GM04504 (cell line): ENCODE results near the gene CACNA2D3.
A peak's percentile ranks its signal among the peaks of the same experiment; 100 is the strongest.

Source experiments
- DNase-seq: peaks from one replicate; pipeline ENCODE4 v3.0.0-alpha.2; 2012; ENCODE audit warnings: low read depth

Gene CACNA2D3

GRCh38 chr3:54849360-54849759, 727.0 kb downstream of the CACNA2D3 start:
- DNase-seq, result no peak

GRCh38 chr3:54850484-54851018, 728.2 kb downstream of the CACNA2D3 start:
- DNase-seq, result no peak

GRCh38 chr3:54853573-54854404, 731.4 kb downstream of the CACNA2D3 start:
- DNase-seq, result no peak

GRCh38 chr3:54856271-54856670, 733.9 kb downstream of the CACNA2D3 start:
- no peak for DNase-seq

- DNase-seq, result no peak
Observed at GRCh38 chr3:54857343-54857742, 735.0 kb downstream of the CACNA2D3 start.

GRCh38 chr3:54858093-54858785, 735.9 kb downstream of the CACNA2D3 start:
- no peak for DNase-seq

GRCh38 chr3:54859184-54859583, 736.8 kb downstream of the CACNA2D3 start:
- DNase-seq, result no peak

GRCh38 chr3:54861248-54862067, 739.1 kb downstream of the CACNA2D3 start:
- DNase-seq, result no peak

- DNase-seq, result no peak
Observed at GRCh38 chr3:54862526-54862925, 740.2 kb downstream of the CACNA2D3 start.

GRCh38 chr3:54863366-54863765, 741.0 kb downstream of the CACNA2D3 start:
- no peak for DNase-seq

GRCh38 chr3:54863786-54864185, 741.4 kb downstream of the CACNA2D3 start:
- no peak for DNase-seq

GRCh38 chr3:54865316-54865715, 743.0 kb downstream of the CACNA2D3 start:
- no peak for DNase-seq

GRCh38 chr3:54866251-54866650, 743.9 kb downstream of the CACNA2D3 start:
- no peak for DNase-seq

GRCh38 chr3:54870423-54870822, 748.1 kb downstream of the CACNA2D3 start:
- DNase-seq, result peak; percentile 95

- no peak for DNase-seq
Observed at GRCh38 chr3:54871867-54872266, 749.5 kb downstream of the CACNA2D3 start.

GRCh38 chr3:54873059-54874010, 751.0 kb downstream of the CACNA2D3 start:
- DNase-seq, result no peak

GRCh38 chr3:54874816-54875556, 752.6 kb downstream of the CACNA2D3 start:
- no peak for DNase-seq

GRCh38 chr3:54875596-54876268, 753.4 kb downstream of the CACNA2D3 start:
- no peak for DNase-seq

GRCh38 chr3:54876694-54877093, 754.3 kb downstream of the CACNA2D3 start:
- no peak for DNase-seq

GRCh38 chr3:54877730-54878129, 755.4 kb downstream of the CACNA2D3 start:
- no peak for DNase-seq
